BJ (cell line): ENCODE results near the gene IFNLR1. TPM values are rescaled to one million over a fixed set of nuclear protein-coding genes. Genes with fewer than 3 reads are reported as not detected.

Source experiments
- CTCF ChIA-PET: fragments of 350-600 bp; formaldehyde crosslinking; extraction: SDS; loops from one replicate; lab custom pipeline; 2021; ENCODE audit warnings: antibody characterized with exemption, inconsistent platforms; lab: Yijun Ruan, JAX
- POLR2A ChIA-PET: fragments of 300-600 bp; sonication (Branson Sonifier 250); formaldehyde crosslinking; extraction: SDS; loops from one replicate; lab custom pipeline; 2021; ENCODE audit warnings: antibody characterized with exemption; lab: Charles Lee
- DNase-seq: peaks from one replicate; pipeline ENCODE4 v3.0.0-alpha.2; 2011; ENCODE audit warnings: low read depth
- H3K27me3 ChIP-seq: 2 replicates; pipeline ENCODE4 v1.6.0; 2011; ENCODE audit warnings: low read length; ENCODE audit not compliant: control insufficient read depth, insufficient read depth
- H3K36me3 ChIP-seq: 2 replicates; pipeline ENCODE4 v1.5.1; 2011; ENCODE audit warnings: low read length; ENCODE audit not compliant: control insufficient read depth, insufficient read depth
- H3K4me3 ChIP-seq: 2 replicates; pipeline ENCODE4 v1.5.1; 2011; ENCODE audit warnings: low read depth, mild to moderate bottlenecking, control low read depth, low read length
- CTCF ChIP-seq: IDR thresholded peaks from 2 replicates; pipeline ENCODE4 v1.5.1; 2011; ENCODE audit warnings: low read depth, mild to moderate bottlenecking, control low read depth, inconsistent platforms, low read length, moderate library complexity; ENCODE audit not compliant: insufficient read depth
- polyA plus RNA-seq: library from polyadenylated mRNA; depleted of rRNA; stranded (reverse); fragments of >200 nt; gene quantifications from 2 replicates; pipeline ENCODE4 v1.2.3, GENCODE V29; 2011

Gene IFNLR1
- polyA plus RNA-seq, 1 experiment, result not detected

- ChIA-PET POLR2A (no interaction called here), CTCF (interaction anchor here (0.6 to 4.3 kb wide), 5 partner anchors 14 to 372 kb away, joined by 3 to 50 read pairs (median 3); no protein-coding TSS in a partner anchor)
- Histone ChIP-seq H3K4me3 (no peak overlapping the region), H3K36me3 (no peaks in the 10 kb centered on the region), H3K27me3 (peaks cover 7% of the 10 kb centered on the region)
- no peak for TF ChIP-seq CTCF
- no peak for DNase-seq
These were observed 19.0 kb upstream of the IFNLR1 start for GRCh38 chr1:24206083-24206464.

- ChIA-PET CTCF (interaction anchor here (0.6 to 4.3 kb wide), 6 partner anchors 15 to 373 kb away, joined by 3 to 50 read pairs (median 4); no protein-coding TSS in a partner anchor), POLR2A (no interaction called here)
- Histone ChIP-seq H3K36me3 (no peaks in the 10 kb centered on the region), H3K4me3 (no peak overlapping the region), H3K27me3 (peaks cover 4% of the 10 kb centered on the region)
- no peak for DNase-seq
- TF ChIP-seq CTCF, result no peak
These were observed 18.4 kb upstream of the IFNLR1 start for GRCh38 chr1:24205345-24206082.

GRCh38 chr1:24204116-24204515 lies 17.0 kb upstream of the IFNLR1 start:
- Histone ChIP-seq H3K36me3 (no peaks in the 10 kb centered on the region), H3K4me3 (no peak overlapping the region), H3K27me3 (peaks cover 5% of the 10 kb centered on the region)
- no peak for DNase-seq
- POLR2A ChIA-PET, result no interaction called here
- no peak for TF ChIP-seq CTCF
- CTCF ChIA-PET, result interaction anchor here (1.1 to 4.3 kb wide), 3 partner anchors 14 to 209 kb away, joined by 3 to 50 read pairs (median 4); no protein-coding TSS in a partner anchor

GRCh38 chr1:24203404-24203803 lies 16.3 kb upstream of the IFNLR1 start:
- ChIA-PET CTCF (interaction anchor here (1.3 to 4.3 kb wide), 2 partner anchors 13 to 189 kb away, joined by 3 to 50 read pairs; no protein-coding TSS in a partner anchor), POLR2A (no interaction called here)
- H3K27me3 ChIP-seq, result peaks cover 7% of the 10 kb centered on the region
- no peak for DNase-seq
- no peaks in the 10 kb centered on the region for H3K36me3 ChIP-seq
- no peak for TF ChIP-seq CTCF
- no peak overlapping the region for H3K4me3 ChIP-seq

- POLR2A ChIA-PET, result no interaction called here
- CTCF ChIA-PET, result interaction anchor here (0.9 to 6.0 kb wide), 9 partner anchors 13 to 432 kb away, joined by 3 to 437 read pairs (median 14); no protein-coding TSS in a partner anchor
- no peak for TF ChIP-seq CTCF
These were observed 15.9 kb upstream of the IFNLR1 start for GRCh38 chr1:24202987-24203386.

More at GRCh38 chr1:24202987-24203386, 15.9 kb upstream of the IFNLR1 start:
- Histone ChIP-seq H3K4me3 (no peak overlapping the region), H3K27me3 (peaks cover 7% of the 10 kb centered on the region), H3K36me3 (no peaks in the 10 kb centered on the region)
- no peak for DNase-seq
